H7 (cell line): ENCODE data around the gene MLLT3. TPM values are rescaled to one million over a fixed set of nuclear protein-coding genes. Genes with fewer than 3 reads are reported as not detected.

Source experiments
- DNase-seq: peaks from one replicate; pipeline ENCODE4 v3.0.0; 2012
- H3K27me3 ChIP-seq: 2 replicates; pipeline ENCODE4 v1.6.0; 2011; ENCODE audit warnings: mild to moderate bottlenecking, low read length; ENCODE audit not compliant: control insufficient read depth, insufficient read depth
- H3K36me3 ChIP-seq: replicated peaks from 2 replicates; pipeline ENCODE4 v1.5.1; 2011; ENCODE audit warnings: low read length; ENCODE audit not compliant: control insufficient read depth, insufficient read depth
- H3K4me3 ChIP-seq: 2 replicates; pipeline ENCODE4 v1.5.1; 2011; ENCODE audit warnings: low read depth, mild to moderate bottlenecking, control low read depth, low read length, moderate library complexity; ENCODE audit not compliant: insufficient read depth
- total RNA-seq: library from RNA; depleted of rRNA; stranded (reverse); fragments of >200 nt; shearing (Covaris generic); gene quantifications from 2 replicates; pipeline ENCODE4 v1.2.3, GENCODE V29; 2014

MLLT3 gene
- total RNA-seq, 1 experiment from 2014 or later, result 4.3 TPM

- H3K27me3 ChIP-seq, result no peaks in the 10 kb centered on the region
- DNase-seq, result peak; percentile 4
- H3K36me3 ChIP-seq, result no peaks in the 10 kb centered on the region
- H3K4me3 ChIP-seq, result no peak overlapping the region
These were observed 227.3 kb downstream of the MLLT3 start for GRCh38 chr9:20394969-20395368.

DNA sequence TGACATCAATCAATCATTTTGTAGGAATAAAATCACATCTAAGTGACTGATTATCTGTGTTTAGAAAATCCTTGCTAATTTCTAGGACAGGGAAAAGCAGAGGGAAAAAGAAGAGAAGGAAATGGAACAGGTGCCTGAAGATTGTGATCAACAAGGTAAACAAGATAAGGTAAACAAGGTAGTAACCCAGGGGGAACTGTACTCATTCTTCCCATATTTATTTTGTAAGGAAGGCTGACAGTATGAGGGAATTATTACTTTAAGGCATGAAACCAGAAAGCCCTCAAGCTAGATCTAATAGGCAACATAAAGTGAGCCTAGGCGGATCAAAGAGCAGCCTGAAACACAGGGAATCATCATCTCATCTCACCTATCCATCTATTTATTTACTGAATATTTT, 231.1 kb downstream of the MLLT3 start:
- DNase-seq, result no peak
- Histone ChIP-seq H3K36me3 (no peaks in the 10 kb centered on the region), H3K27me3 (no peaks in the 10 kb centered on the region), H3K4me3 (no peak overlapping the region)

GRCh38 chr9:20390400-20390799, 231.9 kb downstream of the MLLT3 start:
- DNase-seq, result no peak
- H3K27me3 ChIP-seq, result no peaks in the 10 kb centered on the region
- no peak overlapping the region for H3K4me3 ChIP-seq
- H3K36me3 ChIP-seq, result no peaks in the 10 kb centered on the region

DNA sequence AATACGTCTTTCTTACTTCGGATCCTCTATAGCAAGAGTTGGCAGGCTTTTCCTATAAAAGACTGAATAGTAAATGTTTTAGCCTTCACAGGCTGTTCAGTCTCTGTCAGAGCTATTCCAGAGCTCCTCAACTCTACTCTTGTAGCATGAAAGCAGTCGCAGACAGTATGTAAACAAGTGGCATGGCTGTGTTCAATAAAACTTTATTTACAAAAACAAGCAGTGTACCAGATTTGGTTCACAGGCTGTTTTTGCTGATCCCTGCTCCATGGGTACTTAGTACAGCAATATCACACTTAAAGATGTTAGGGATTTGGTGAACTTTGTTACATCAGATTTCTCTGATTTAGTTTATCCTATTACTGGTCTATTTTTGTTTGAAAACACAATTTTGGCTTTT, 235.2 kb downstream of the MLLT3 start:
- H3K4me3 ChIP-seq, result no peak overlapping the region
- no peaks in the 10 kb centered on the region for H3K36me3 ChIP-seq
- H3K27me3 ChIP-seq, result no peaks in the 10 kb centered on the region
- no peak for DNase-seq

DNA sequence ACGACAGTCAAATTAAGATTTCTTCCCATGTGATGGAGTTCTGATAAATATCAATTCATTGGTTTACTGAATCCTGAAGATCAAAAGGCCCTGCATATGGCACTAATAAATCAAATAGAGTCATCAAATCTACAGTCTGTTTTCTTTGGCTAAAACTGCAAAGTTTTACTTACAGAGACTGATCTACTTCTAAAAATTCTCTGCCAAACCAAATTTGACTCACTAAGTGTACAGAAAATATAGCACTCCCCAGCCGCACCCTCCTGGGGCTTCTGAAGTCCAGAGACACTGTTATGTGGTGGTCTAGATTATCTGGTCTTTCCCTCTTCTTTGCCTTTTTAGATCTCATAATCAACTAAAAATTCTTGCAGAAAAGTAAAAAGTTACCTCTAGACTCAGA, 237.7 kb downstream of the MLLT3 start:
- DNase-seq, result no peak
- H3K4me3 ChIP-seq, result no peak overlapping the region
- H3K27me3 ChIP-seq, result no peaks in the 10 kb centered on the region
- no peaks in the 10 kb centered on the region for H3K36me3 ChIP-seq

GRCh38 chr9:20382460-20383071, 239.7 kb downstream of the MLLT3 start:
- DNase-seq, result no peak
- H3K4me3 ChIP-seq, result no peak overlapping the region
- H3K36me3 ChIP-seq, result no peaks in the 10 kb centered on the region
- no peaks in the 10 kb centered on the region for H3K27me3 ChIP-seq

DNA sequence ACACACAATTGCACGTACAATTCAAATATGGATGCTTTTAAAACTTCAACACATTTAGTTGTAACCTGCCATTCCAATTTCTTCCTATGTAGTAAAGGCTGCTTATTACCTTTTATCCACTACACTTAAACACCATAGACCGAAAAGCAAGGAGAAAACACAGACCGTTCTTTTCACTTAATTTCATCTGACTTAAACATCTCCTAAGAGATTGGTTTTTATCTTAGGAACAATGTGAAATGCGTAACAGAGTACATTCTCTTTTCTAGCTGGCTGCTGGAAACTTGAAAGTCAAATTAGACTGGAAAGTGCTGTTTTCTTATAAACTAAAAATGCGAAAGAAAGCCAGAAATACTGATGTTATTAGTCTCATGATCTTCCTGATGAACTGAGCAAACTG, 241.8 kb downstream of the MLLT3 start:
- DNase-seq, result no peak
- H3K27me3 ChIP-seq, result no peaks in the 10 kb centered on the region
- no peaks in the 10 kb centered on the region for H3K36me3 ChIP-seq
- no peak overlapping the region for H3K4me3 ChIP-seq

DNA sequence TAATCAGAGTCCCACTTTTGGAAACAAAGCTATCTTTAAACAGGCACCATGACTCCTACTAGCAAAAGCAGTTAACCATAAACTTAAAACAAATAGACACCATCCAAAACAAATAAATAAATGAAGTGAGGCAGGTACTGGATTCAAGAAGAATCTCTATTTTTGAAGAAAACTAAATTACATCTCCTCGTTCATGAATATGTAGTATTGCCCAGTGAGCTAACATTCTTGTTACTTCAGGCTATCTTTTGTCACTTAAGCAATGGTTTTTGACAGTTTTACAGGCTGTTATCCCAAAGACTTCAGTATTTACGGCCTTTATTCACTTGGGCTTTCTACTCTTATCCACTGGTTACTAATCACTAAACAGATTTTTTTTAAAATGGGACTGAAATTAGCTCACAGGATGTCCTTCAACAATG, 242.5 kb downstream of the MLLT3 start:
- no peaks in the 10 kb centered on the region for H3K36me3 ChIP-seq
- DNase-seq, result no peak
- H3K4me3 ChIP-seq, result no peak overlapping the region
- no peaks in the 10 kb centered on the region for H3K27me3 ChIP-seq

GRCh38 chr9:20378851-20379250, 243.4 kb downstream of the MLLT3 start:
- H3K4me3 ChIP-seq, result no peak overlapping the region
- no peaks in the 10 kb centered on the region for H3K36me3 ChIP-seq
- DNase-seq, result no peak
- no peaks in the 10 kb centered on the region for H3K27me3 ChIP-seq

- no peak overlapping the region for H3K4me3 ChIP-seq
- no peaks in the 10 kb centered on the region for H3K36me3 ChIP-seq
- H3K27me3 ChIP-seq, result no peaks in the 10 kb centered on the region
- no peak for DNase-seq
These were observed 244.5 kb downstream of the MLLT3 start for GRCh38 chr9:20377790-20378189.

GRCh38 chr9:20376731-20377375, 245.4 kb downstream of the MLLT3 start:
- H3K27me3 ChIP-seq, result no peaks in the 10 kb centered on the region
- no peak overlapping the region for H3K4me3 ChIP-seq
- DNase-seq, result no peak
- H3K36me3 ChIP-seq, result no peaks in the 10 kb centered on the region

DNA sequence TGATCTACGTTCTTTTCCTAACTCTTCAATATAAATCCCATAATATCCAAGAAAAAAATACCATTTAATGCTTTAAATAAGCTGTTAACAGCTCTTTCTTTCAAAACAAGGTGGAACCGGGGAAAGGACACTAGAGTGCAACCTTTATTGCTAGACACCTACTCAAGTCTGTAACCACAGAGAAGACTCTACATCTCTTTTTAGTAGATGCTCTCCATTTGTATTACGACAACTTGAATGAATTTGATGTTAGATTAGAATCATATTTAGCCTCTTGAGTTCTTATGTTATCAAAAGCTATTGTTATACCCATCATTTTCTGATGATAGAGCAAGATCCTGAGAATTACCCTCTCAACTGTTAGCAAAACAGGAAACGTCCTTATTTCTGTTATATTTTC, 246.3 kb downstream of the MLLT3 start:
- Histone ChIP-seq H3K36me3 (no peaks in the 10 kb centered on the region), H3K27me3 (no peaks in the 10 kb centered on the region), H3K4me3 (no peak overlapping the region)
- no peak for DNase-seq

GRCh38 chr9:20373263-20373662, 249.0 kb downstream of the MLLT3 start:
- no peaks in the 10 kb centered on the region for H3K36me3 ChIP-seq
- no peak overlapping the region for H3K4me3 ChIP-seq
- no peaks in the 10 kb centered on the region for H3K27me3 ChIP-seq
- no peak for DNase-seq

- H3K36me3 ChIP-seq, result no peaks in the 10 kb centered on the region
- H3K4me3 ChIP-seq, result no peak overlapping the region
- no peak for DNase-seq
- H3K27me3 ChIP-seq, result no peaks in the 10 kb centered on the region
These were observed 252.9 kb downstream of the MLLT3 start for GRCh38 chr9:20369391-20369790.

DNA sequence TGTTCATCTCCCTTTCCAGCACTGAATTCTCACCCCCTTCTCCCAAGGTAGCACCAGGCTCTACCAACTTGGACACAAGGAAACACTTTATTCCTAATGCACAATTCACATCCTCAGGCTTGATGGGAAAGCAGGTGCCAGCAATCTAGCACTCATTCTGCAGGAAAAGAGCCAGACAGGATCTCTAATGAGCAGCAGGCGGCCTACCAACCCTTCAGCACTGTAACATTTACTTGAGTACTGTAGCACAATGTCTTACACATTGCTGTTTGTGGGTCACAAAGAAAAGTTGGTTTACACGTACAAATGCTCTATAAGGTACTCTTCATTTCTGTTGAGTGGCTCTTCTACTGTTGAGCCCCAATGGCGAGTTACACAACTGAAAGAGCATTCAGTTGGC, 254.4 kb downstream of the MLLT3 start:
- DNase-seq, result no peak
- H3K4me3 ChIP-seq, result no peak overlapping the region
- H3K27me3 ChIP-seq, result no peaks in the 10 kb centered on the region
- H3K36me3 ChIP-seq, result no peaks in the 10 kb centered on the region

- Histone ChIP-seq H3K4me3 (no peak overlapping the region), H3K27me3 (no peaks in the 10 kb centered on the region)
- DNase-seq, result no peak
These were observed 257.3 kb downstream of the MLLT3 start for GRCh38 chr9:20364959-20365358.

More at GRCh38 chr9:20364959-20365358, 257.3 kb downstream of the MLLT3 start:
- no peaks in the 10 kb centered on the region for H3K36me3 ChIP-seq
